ENCODE results near the gene DIDO1.
"Not testable (repeated sequence)": the region's sequence is repeated elsewhere in the genome, so short reads cannot be mapped to it uniquely, and the experiment has no call there.

DNA sequence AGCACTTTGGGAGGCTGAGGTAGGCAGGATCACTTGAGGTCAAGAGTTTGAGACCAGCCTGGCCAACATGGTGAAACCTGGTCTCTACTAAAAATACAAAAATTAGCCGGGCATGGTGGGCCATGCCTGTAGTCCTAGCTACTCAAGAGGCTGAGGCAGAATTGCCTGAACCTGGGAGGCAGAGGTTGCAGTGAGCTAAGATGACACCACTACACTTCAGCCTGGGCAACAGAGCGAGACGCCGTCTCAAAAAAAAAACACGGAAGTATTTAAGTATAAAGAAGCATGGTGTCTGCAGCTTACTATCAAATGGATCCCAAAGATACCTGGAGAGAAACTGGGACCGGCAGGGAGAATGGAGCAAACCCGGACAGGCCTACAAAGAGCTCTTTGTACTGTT lies 77.4 kb downstream of the DIDO1 start:
- TF ChIP-seq, protein P1, sequence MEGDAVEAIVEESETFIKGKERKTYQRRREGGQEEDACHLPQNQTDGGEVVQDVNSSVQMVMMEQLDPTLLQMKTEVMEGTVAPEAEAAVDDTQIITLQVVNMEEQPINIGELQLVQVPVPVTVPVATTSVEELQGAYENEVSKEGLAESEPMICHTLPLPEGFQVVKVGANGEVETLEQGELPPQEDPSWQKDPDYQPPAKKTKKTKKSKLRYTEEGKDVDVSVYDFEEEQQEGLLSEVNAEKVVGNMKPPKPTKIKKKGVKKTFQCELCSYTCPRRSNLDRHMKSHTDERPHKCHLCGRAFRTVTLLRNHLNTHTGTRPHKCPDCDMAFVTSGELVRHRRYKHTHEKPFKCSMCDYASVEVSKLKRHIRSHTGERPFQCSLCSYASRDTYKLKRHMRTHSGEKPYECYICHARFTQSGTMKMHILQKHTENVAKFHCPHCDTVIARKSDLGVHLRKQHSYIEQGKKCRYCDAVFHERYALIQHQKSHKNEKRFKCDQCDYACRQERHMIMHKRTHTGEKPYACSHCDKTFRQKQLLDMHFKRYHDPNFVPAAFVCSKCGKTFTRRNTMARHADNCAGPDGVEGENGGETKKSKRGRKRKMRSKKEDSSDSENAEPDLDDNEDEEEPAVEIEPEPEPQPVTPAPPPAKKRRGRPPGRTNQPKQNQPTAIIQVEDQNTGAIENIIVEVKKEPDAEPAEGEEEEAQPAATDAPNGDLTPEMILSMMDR (IDR thresholded peaks at IDR 0.05) = not testable (repeated sequence)
- TF ChIP-seq POLR2A (IDR thresholded peaks at IDR 0.05) = not testable (repeated sequence)

All from lower leg skin (tissue), 3 donors.